ENCODE data around the gene DYNC1H1. TPM values are rescaled to one million over a fixed set of nuclear protein-coding genes. Genes with fewer than 3 reads are reported as not detected.

Gene DYNC1H1
- total and polyA plus RNA-seq, 2 of the 13 experiments (the other 11 are each of a cell fraction or from before 2014, with no cell fraction given), result 74.4 to 239 TPM

- 0 out of 2 replicates have a peak, but pooled peaks have one; percentile 48 for TF ChIP-seq ZFP36L1 (CRISPR knock-in tag; IDR thresholded peaks at IDR 0.05)
- peak; percentile 83 for TF ChIP-seq SAP130 (CRISPR knock-in tag; IDR thresholded peaks at IDR 0.05; ENCODE audit: low read depth)
- no peak for TF ChIP-seq ZNF382 (CRISPR knock-in tag; IDR thresholded peaks at IDR 0.05; ENCODE audit: borderline replicate concordance)
- no peak for TF ChIP-seq AHR (CRISPR knock-in tag; IDR thresholded peaks at IDR 0.05)
- 0 out of 2 replicates have a peak, but pooled peaks have one; percentile 24 for TF ChIP-seq HNF1B (CRISPR knock-in tag; IDR thresholded peaks at IDR 0.05)
- TF ChIP-seq GMEB1 (CRISPR knock-in tag; IDR thresholded peaks at IDR 0.05; ENCODE audit: borderline replicate concordance), result peak; percentile 95
- TF ChIP-seq TARDBP (CRISPR knock-in tag; IDR thresholded peaks at IDR 0.05), result peak; percentile 71; the same call in 1 of the 2 replicates
- peak; percentile 64 for TF ChIP-seq YEATS4 (CRISPR knock-in tag; IDR thresholded peaks at IDR 0.05; ENCODE audit: borderline replicate concordance)
- peak; percentile 74; the same call in 1 of the 2 replicates for TF ChIP-seq DR1 (CRISPR knock-in tag; IDR thresholded peaks at IDR 0.05)
- TF ChIP-seq NFKBIZ (CRISPR knock-in tag; IDR thresholded peaks at IDR 0.05), result no peak
- TF ChIP-seq SOX6 (IDR thresholded peaks at IDR 0.05), result no peak
- peak; percentile 47 for TF ChIP-seq SOX6 (CRISPR knock-in tag; IDR thresholded peaks at IDR 0.05)
- TF ChIP-seq RXRB (CRISPR knock-in tag; IDR thresholded peaks at IDR 0.05; ENCODE audit: borderline replicate concordance), result peak; percentile 59; the same call in 1 of the 2 replicates
- peak; percentile 75; the same call in 1 of the 2 replicates for TF ChIP-seq CSRNP1 (CRISPR knock-in tag; IDR thresholded peaks at IDR 0.05)
- TF ChIP-seq ZNF430 (CRISPR knock-in tag; IDR thresholded peaks at IDR 0.05), result no peak
- peak; percentile 17; the same call in 1 of the 2 replicates for TF ChIP-seq ETV5 (CRISPR knock-in tag; IDR thresholded peaks at IDR 0.05; ENCODE audit: borderline replicate concordance)
- TF ChIP-seq ZNF232 (CRISPR knock-in tag; IDR thresholded peaks at IDR 0.05; ENCODE audit: borderline replicate concordance), result 0 out of 2 replicates have a peak, but pooled peaks have one; percentile 25
- no peak for TF ChIP-seq ATF5 (CRISPR knock-in tag; IDR thresholded peaks at IDR 0.05; ENCODE audit: low read depth)
- peak; percentile 75 for TF ChIP-seq ERF (CRISPR knock-in tag; IDR thresholded peaks at IDR 0.05)
Observed at GRCh38 chr14:101964297-101965180, at the start of gene DYNC1H1 (continued).
